OCI-LY7 (cell line): ENCODE data around the gene MPC1. TPM values are rescaled to one million over a fixed set of nuclear protein-coding genes. Genes with fewer than 3 reads are reported as not detected.

ENCODE experiments used
- BruUV-seq: library from RNA; stranded (reverse); fragments of 400-500 nt; replicated peaks from 2 replicates; lab custom pipeline; 2021; lab: Mats Ljungman, UMichigan
- CTCF ChIA-PET: fragments of 300-600 bp; sonication (Branson Sonifier 250); formaldehyde crosslinking; loops from one replicate; lab custom pipeline; 2022; ENCODE audit warnings: antibody characterized with exemption; ENCODE audit not compliant: unreplicated experiment; lab: Charles Lee
- POLR2A ChIA-PET: fragments of 300-600 bp; sonication (Branson Sonifier 250); formaldehyde crosslinking; loops from one replicate; lab custom pipeline; 2022; ENCODE audit warnings: antibody characterized with exemption; lab: Charles Lee
- DNase-seq: peaks from one replicate; pipeline ENCODE4 v3.0.0-alpha.2; 2015; ENCODE audit warnings: low spot score
- H2AFZ ChIP-seq: fragments of 200-600 bp; sonication (generic), shearing (Covaris generic); 2 replicates; pipeline ENCODE4 v1.6.1; 2014; ENCODE audit warnings: mild to moderate bottlenecking, antibody characterized with exemption, low read length, moderate library complexity
- H3K27ac ChIP-seq: fragments of 200-600 bp; sonication (generic); 2 replicates; pipeline ENCODE4 v1.5.1; 2014; ENCODE audit warnings: mixed run types, low read depth, mild to moderate bottlenecking, moderate library complexity, low read length, inconsistent platforms; ENCODE audit not compliant: poor library complexity, severe bottlenecking
- H3K36me3 ChIP-seq: fragments of 200-600 bp; sonication (generic); 2 replicates; pipeline ENCODE4 v1.6.1; 2014; ENCODE audit warnings: mild to moderate bottlenecking, antibody characterized with exemption, low read length, moderate library complexity, mixed read lengths; ENCODE audit not compliant: insufficient read depth
- H3K4me1 ChIP-seq: fragments of 200-600 bp; sonication (generic); 2 replicates; pipeline ENCODE4 v1.5.1; 2014; ENCODE audit warnings: mild to moderate bottlenecking, low read length; ENCODE audit not compliant: insufficient read depth, poor library complexity, severe bottlenecking
- H3K4me2 ChIP-seq: fragments of 200-600 bp; sonication (generic); 2 replicates; pipeline ENCODE4 v1.6.1; 2014; ENCODE audit warnings: mild to moderate bottlenecking, low read length
- H3K4me3 ChIP-seq: fragments of 200-600 bp; sonication (generic); 2 replicates; pipeline ENCODE4 v1.5.1; 2014; ENCODE audit warnings: mild to moderate bottlenecking, low read depth, low read length; ENCODE audit not compliant: poor library complexity, severe bottlenecking
- H3K79me2 ChIP-seq: fragments of 200-600 bp; sonication (generic); 2 replicates; pipeline ENCODE4 v1.6.1; 2016; ENCODE audit warnings: low read depth, mild to moderate bottlenecking, low read length, moderate library complexity, mixed read lengths; ENCODE audit not compliant: insufficient read depth
- H3K9me2 ChIP-seq: fragments of 200-600 bp; sonication (generic); 2 replicates; pipeline ENCODE4 v1.6.1; 2016; ENCODE audit warnings: mild to moderate bottlenecking, low read length, mixed read lengths; ENCODE audit not compliant: insufficient read depth
- H3K9me3 ChIP-seq: fragments of 200-600 bp; sonication (generic); 2 replicates; pipeline ENCODE4 v1.6.1; 2014; ENCODE audit warnings: mild to moderate bottlenecking, mixed run types, low read length, mixed read lengths
- H4K20me1 ChIP-seq: fragments of 200-600 bp; sonication (generic); 2 replicates; pipeline ENCODE4 v1.6.1; 2014; ENCODE audit warnings: mild to moderate bottlenecking, antibody characterized with exemption, low read length, moderate library complexity, mixed read lengths; ENCODE audit not compliant: insufficient read depth
- EZH2phosphoT487 ChIP-seq: fragments of 200-600 bp; sonication (generic); IDR thresholded peaks from 2 replicates; pipeline ENCODE4 v1.6.1; 2018; ENCODE audit warnings: low read depth, borderline replicate concordance, mild to moderate bottlenecking, mixed run types, antibody characterized with exemption, low read length, moderate library complexity, mixed read lengths
- intact Hi-C: fragments of 100-400 bp; cut with micrococcal nuclease; formaldehyde crosslinking; loops from one replicate; pipeline ENCODE4 v1.10.0; 2022; ENCODE audit not compliant: unreplicated experiment
- total RNA-seq, 2 experiments: library from RNA; depleted of rRNA in 1 of 2; stranded (reverse); fragments of >200 nt in 1 of 2; shearing (Covaris generic) in 1 of 2; gene quantifications; 2 replicates each; pipeline ENCODE4 v1.2.3, GENCODE V29; 2014 to 2022
- TF ChIP-seq, protein P1 (sequence below): fragments of 200-600 bp; sonication (generic); conservative IDR thresholded peaks from 2 replicates; pipeline ENCODE4 v1.5.1; 2014; ENCODE audit warnings: mild to moderate bottlenecking, antibody characterized with exemption, low read length, moderate library complexity, mixed read lengths

The MPC1 gene
- total RNA-seq, 2 experiments from 2014 or later = 36.1 to 38.1 TPM

DNA sequence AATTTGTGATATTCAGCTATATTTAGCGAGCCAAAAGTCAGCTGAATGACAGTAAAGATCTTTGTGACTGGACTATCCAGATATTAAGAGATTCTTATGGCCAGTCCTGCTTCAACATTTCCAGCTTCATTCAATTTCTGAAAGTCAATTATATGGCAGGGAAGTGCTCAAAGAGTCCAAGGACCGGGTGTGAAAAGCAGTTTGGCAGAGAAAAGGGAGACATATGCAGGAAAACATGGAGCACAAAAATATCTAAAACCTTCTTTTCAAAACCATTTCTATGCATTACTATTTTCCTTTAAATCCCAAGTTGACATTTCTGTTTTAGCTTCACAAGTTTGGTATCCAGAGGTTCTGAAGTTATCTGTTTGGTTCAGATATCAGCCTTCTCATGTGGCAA is 5.0 kb downstream of the MPC1 start:
- DNase-seq = no peak
- H4K20me1 ChIP-seq = no peaks in the 10 kb centered on the region
- no peak overlapping the region for H3K27ac ChIP-seq
- H3K4me3 ChIP-seq = no peak overlapping the region
- intact Hi-C loops = no loop called here
- no peaks in the 10 kb centered on the region for H3K9me3 ChIP-seq
- no peaks in the 10 kb centered on the region for H3K36me3 ChIP-seq
- no peak overlapping the region for H2AFZ ChIP-seq
- TF ChIP-seq EZH2phosphoT487 = no peak
- TF ChIP-seq, protein P1, sequence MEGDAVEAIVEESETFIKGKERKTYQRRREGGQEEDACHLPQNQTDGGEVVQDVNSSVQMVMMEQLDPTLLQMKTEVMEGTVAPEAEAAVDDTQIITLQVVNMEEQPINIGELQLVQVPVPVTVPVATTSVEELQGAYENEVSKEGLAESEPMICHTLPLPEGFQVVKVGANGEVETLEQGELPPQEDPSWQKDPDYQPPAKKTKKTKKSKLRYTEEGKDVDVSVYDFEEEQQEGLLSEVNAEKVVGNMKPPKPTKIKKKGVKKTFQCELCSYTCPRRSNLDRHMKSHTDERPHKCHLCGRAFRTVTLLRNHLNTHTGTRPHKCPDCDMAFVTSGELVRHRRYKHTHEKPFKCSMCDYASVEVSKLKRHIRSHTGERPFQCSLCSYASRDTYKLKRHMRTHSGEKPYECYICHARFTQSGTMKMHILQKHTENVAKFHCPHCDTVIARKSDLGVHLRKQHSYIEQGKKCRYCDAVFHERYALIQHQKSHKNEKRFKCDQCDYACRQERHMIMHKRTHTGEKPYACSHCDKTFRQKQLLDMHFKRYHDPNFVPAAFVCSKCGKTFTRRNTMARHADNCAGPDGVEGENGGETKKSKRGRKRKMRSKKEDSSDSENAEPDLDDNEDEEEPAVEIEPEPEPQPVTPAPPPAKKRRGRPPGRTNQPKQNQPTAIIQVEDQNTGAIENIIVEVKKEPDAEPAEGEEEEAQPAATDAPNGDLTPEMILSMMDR = no peak
- no peak overlapping the region for H3K4me2 ChIP-seq
- POLR2A ChIA-PET = interaction anchor here (0.6 to 2.1 kb wide), 5 partner anchors 11 to 216 kb away, joined by 3 to 9 read pairs (median 3); no protein-coding TSS in a partner anchor
- H3K4me1 ChIP-seq = peaks cover 3% of the 10 kb centered on the region
- peaks cover 9% of the 10 kb centered on the region; the same call in 1 of the 2 replicates for H3K79me2 ChIP-seq
- BruUV-seq = no TSS peak
- H3K9me2 ChIP-seq = no peaks in the 10 kb centered on the region
- CTCF ChIA-PET = no interaction called here

DNA sequence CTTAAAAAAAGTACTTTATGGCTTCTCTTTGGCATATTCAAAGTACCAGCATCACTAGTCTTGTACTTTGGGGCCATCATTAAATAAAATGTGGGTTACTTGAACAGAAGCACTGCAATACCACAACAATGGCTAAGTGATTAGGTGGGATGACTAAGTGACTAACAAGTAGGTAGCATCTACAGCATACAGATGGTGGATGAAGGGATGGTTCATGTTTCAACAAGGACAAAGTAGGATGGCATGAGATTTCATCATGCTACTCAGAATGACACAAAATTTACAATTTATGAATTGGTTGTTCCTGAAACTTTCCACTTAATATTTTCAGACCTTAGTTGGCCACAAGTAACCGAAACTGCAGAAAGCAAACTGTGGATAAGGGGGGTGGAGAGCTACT is 7.7 kb downstream of the MPC1 start:
- no peak overlapping the region for H2AFZ ChIP-seq
- no peaks in the 10 kb centered on the region for H3K9me3 ChIP-seq
- BruUV-seq = no TSS peak
- no peak for TF ChIP-seq EZH2phosphoT487
- TF ChIP-seq, protein P1 = no peak
- no peaks in the 10 kb centered on the region for H4K20me1 ChIP-seq
- ChIA-PET POLR2A (interaction anchor here (0.7 kb wide), 2 partner anchors 11 to 569 kb away, joined by 3 read pairs; no protein-coding TSS in a partner anchor), CTCF (no interaction called here)
- no peaks in the 10 kb centered on the region for H3K79me2 ChIP-seq
- H3K4me1 ChIP-seq = peaks cover 2% of the 10 kb centered on the region
- H3K27ac ChIP-seq = no peak overlapping the region
- no peak overlapping the region for H3K4me2 ChIP-seq
- H3K9me2 ChIP-seq = no peaks in the 10 kb centered on the region
- no peak overlapping the region for H3K4me3 ChIP-seq
- DNase-seq = no peak
- intact Hi-C loops = no loop called here
- H3K36me3 ChIP-seq = no peaks in the 10 kb centered on the region

DNA sequence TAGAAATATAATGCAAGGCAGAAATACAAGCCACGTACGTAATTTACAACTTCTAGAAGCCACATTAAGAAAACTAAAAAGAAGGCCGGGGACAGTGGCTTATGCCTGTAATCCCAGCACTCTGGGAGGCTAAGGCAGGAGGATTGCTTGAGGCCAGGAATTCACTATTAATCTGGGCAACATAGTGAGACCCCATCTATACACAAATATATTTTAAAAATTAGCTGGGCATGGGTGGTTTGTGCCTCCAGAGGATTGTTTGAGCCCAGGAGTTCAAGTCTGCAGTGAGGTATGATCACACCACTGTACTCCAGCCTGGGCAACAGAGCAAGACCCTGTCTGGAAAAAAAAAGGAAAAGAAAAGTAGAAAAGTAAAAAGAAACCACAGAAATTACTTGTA is 12.3 kb downstream of the MPC1 start:
- Histone ChIP-seq H3K27ac (no peak overlapping the region), H3K4me1 (no peaks in the 10 kb centered on the region), H2AFZ (no peak overlapping the region), H3K79me2 (no peaks in the 10 kb centered on the region), H3K9me3 (no peaks in the 10 kb centered on the region), H3K9me2 (no peaks in the 10 kb centered on the region), H3K4me2 (no peak overlapping the region), H3K36me3 (peaks cover 5% of the 10 kb centered on the region; the same call in 1 of the 2 replicates), H4K20me1 (no peaks in the 10 kb centered on the region), H3K4me3 (no peak overlapping the region)
- TF ChIP-seq, protein P1 = no peak
- no peak for TF ChIP-seq EZH2phosphoT487
- CTCF ChIA-PET = no interaction called here
- DNase-seq = no peak
- no TSS peak for BruUV-seq
- POLR2A ChIA-PET = no interaction called here
- intact Hi-C loops = no loop called here
